Measurements from ENCODE around the gene PLCH2.

Gene PLCH2

GRCh38 chr1:2479618-2480017 lies 3.5 kb downstream of the PLCH2 start:
- no peak for DNase-seq (ENCODE audit: low read depth)

GRCh38 chr1:2480236-2480985 lies 4.3 kb downstream of the PLCH2 start:
- no peak for DNase-seq (ENCODE audit: low read depth)

- DNase-seq (ENCODE audit: low read depth): no peak
Observed at GRCh38 chr1:2480986-2481364, 4.9 kb downstream of the PLCH2 start.

GRCh38 chr1:2481885-2482284 lies 5.8 kb downstream of the PLCH2 start:
- no peak for DNase-seq (ENCODE audit: low read depth)

- no peak for DNase-seq (ENCODE audit: low read depth)
Observed at GRCh38 chr1:2482588-2482987, 6.5 kb downstream of the PLCH2 start.

GRCh38 chr1:2483026-2483425 lies 6.9 kb downstream of the PLCH2 start:
- no peak for DNase-seq (ENCODE audit: low read depth)

- no peak for DNase-seq (ENCODE audit: low read depth)
Observed at GRCh38 chr1:2483970-2484369, 7.9 kb downstream of the PLCH2 start.

- no peak for DNase-seq (ENCODE audit: low read depth)
Observed at GRCh38 chr1:2486041-2486440, 10.0 kb downstream of the PLCH2 start.

GRCh38 chr1:2486558-2486957 lies 10.5 kb downstream of the PLCH2 start:
- DNase-seq (ENCODE audit: low read depth): no peak

GRCh38 chr1:2488688-2489087 lies 12.6 kb downstream of the PLCH2 start:
- no peak for DNase-seq (ENCODE audit: low read depth)

GRCh38 chr1:2489615-2490014 lies 13.5 kb downstream of the PLCH2 start:
- no peak for DNase-seq (ENCODE audit: low read depth)

- DNase-seq (ENCODE audit: low read depth): no peak
Observed at GRCh38 chr1:2492091-2492490, 16.0 kb downstream of the PLCH2 start.

GRCh38 chr1:2493218-2493617 lies 17.1 kb downstream of the PLCH2 start:
- DNase-seq (ENCODE audit: low read depth): no peak

GRCh38 chr1:2493691-2494322 lies 17.7 kb downstream of the PLCH2 start:
- no peak for DNase-seq (ENCODE audit: low read depth)

GRCh38 chr1:2494323-2494693 lies 18.2 kb downstream of the PLCH2 start:
- DNase-seq (ENCODE audit: low read depth): no peak

GRCh38 chr1:2495026-2495425 lies 18.9 kb downstream of the PLCH2 start:
- no peak for DNase-seq (ENCODE audit: low read depth)

GRCh38 chr1:2495546-2495945 lies 19.5 kb downstream of the PLCH2 start:
- no peak for DNase-seq (ENCODE audit: low read depth)

GRCh38 chr1:2496087-2496622 lies 20.1 kb downstream of the PLCH2 start:
- no peak for DNase-seq (ENCODE audit: low read depth)

- DNase-seq (ENCODE audit: low read depth): no peak
Observed at GRCh38 chr1:2496746-2497145, 20.7 kb downstream of the PLCH2 start.

GRCh38 chr1:2497891-2498290 lies 21.8 kb downstream of the PLCH2 start:
- no peak for DNase-seq (ENCODE audit: low read depth)

GRCh38 chr1:2498648-2499047 lies 22.6 kb downstream of the PLCH2 start:
- no peak for DNase-seq (ENCODE audit: low read depth)

GRCh38 chr1:2499260-2499659 lies 23.2 kb downstream of the PLCH2 start:
- DNase-seq (ENCODE audit: low read depth): no peak

GRCh38 chr1:2499986-2500596 lies 24.0 kb downstream of the PLCH2 start:
- DNase-seq (ENCODE audit: low read depth): no peak

Data from activated T-helper 1 cell treated with Interleukin-2 at 50 U/mL for 16 hours (primary cell).